ENCODE results near the gene FNDC1. TPM values are rescaled to one million over a fixed set of nuclear protein-coding genes. Genes with fewer than 3 reads are reported as not detected.

FNDC1 gene
- total RNA-seq, 1 experiment from 2014 or later: not detected

- no peaks in the 10 kb centered on the region for H4K20me1 ChIP-seq (ENCODE audit: low read length)
- CTCF ChIA-PET: no interaction called here
Measured at GRCh38 chr6:159257846-159258245, 88.6 kb downstream of the FNDC1 start.

DNA sequence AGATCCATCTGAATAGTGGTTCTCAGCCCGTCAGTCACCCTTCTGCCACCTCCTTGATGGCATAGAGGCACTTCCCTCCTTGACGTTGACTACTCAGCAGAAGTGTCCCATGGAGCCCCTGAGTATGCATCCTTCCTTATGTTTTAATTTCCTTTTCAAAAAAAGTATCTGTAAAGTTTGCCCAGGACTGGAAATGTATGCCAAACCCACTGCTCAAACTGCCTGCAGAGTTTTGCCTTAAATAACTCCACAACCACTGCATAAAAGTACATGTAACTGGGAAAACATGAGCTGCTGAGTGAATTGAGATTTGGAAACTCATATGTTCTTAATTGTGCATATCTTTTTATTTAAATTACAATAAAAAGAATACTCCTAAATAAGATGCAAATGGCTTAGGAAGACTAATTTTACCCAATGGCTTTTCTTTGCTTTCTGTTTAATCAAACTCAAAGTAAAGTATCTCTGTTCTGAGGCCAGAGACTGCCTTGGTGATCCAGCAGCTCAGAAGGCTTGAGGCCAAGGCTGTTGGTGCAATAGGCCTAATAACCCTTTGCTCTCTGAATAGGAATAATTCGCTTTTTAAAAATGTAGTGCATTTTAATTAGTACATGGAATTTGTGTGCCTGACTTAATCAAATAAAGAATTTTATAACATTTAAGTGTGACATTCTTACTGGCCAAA is 90.4 kb downstream of the FNDC1 start:
- TF ChIP-seq, protein P1, sequence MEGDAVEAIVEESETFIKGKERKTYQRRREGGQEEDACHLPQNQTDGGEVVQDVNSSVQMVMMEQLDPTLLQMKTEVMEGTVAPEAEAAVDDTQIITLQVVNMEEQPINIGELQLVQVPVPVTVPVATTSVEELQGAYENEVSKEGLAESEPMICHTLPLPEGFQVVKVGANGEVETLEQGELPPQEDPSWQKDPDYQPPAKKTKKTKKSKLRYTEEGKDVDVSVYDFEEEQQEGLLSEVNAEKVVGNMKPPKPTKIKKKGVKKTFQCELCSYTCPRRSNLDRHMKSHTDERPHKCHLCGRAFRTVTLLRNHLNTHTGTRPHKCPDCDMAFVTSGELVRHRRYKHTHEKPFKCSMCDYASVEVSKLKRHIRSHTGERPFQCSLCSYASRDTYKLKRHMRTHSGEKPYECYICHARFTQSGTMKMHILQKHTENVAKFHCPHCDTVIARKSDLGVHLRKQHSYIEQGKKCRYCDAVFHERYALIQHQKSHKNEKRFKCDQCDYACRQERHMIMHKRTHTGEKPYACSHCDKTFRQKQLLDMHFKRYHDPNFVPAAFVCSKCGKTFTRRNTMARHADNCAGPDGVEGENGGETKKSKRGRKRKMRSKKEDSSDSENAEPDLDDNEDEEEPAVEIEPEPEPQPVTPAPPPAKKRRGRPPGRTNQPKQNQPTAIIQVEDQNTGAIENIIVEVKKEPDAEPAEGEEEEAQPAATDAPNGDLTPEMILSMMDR (conservative IDR thresholded peaks at IDR 0.05; ENCODE audit: low read depth, low read length): no peak
- no peak for TF ChIP-seq EZH2 (IDR thresholded peaks at IDR 0.05; ENCODE audit: low read length, unreplicated experiment)
- no peak for TF ChIP-seq EZH2phosphoT487 (IDR thresholded peaks at IDR 0.05; ENCODE audit: borderline replicate concordance, low read length)
- no peak overlapping the region for H2AFZ ChIP-seq (ENCODE audit: low read length)
- no peaks in the 10 kb centered on the region for H3K27me3 ChIP-seq (ENCODE audit: low read length)
- intact Hi-C loops (cut with micrococcal nuclease): no loop called here
- ChIA-PET POLR2A (ENCODE audit: unreplicated experiment) (no interaction called here), CTCF (no interaction called here)
- no peak overlapping the region for H3K4me2 ChIP-seq (ENCODE audit: low read length)
- H4K20me1 ChIP-seq (ENCODE audit: low read length): no peaks in the 10 kb centered on the region
- H3K9me2 ChIP-seq (replicated peaks; ENCODE audit: low read length): no peaks in the 10 kb centered on the region
- no peaks in the 10 kb centered on the region for H3K36me3 ChIP-seq (ENCODE audit: low read depth, low read length)
- no peaks in the 10 kb centered on the region for H3K4me1 ChIP-seq (ENCODE audit: insufficient read depth, low read length)
- ATAC-seq: no peak
- no TSS peak for BruUV-seq (replicated peaks)
- no peaks in the 10 kb centered on the region for H3K9me3 ChIP-seq (ENCODE audit: low read length)
- no peak overlapping the region for H3K9ac ChIP-seq (ENCODE audit: low read length)
- H3K79me2 ChIP-seq (ENCODE audit: low read length): no peaks in the 10 kb centered on the region
- no peak for DNase-seq
- H3K4me3 ChIP-seq (ENCODE audit: low read length): no peak overlapping the region
- H3K27ac ChIP-seq (ENCODE audit: low read length): no peak overlapping the region
- H3F3A ChIP-seq (ENCODE audit: low read length, unreplicated experiment): no peaks in the 10 kb centered on the region

More at GRCh38 chr6:159257846-159258245, 88.6 kb downstream of the FNDC1 start:
- H3F3A ChIP-seq (ENCODE audit: low read length, unreplicated experiment): no peaks in the 10 kb centered on the region
- no peaks in the 10 kb centered on the region for H3K4me1 ChIP-seq (ENCODE audit: insufficient read depth, low read length)
- H3K27ac ChIP-seq (ENCODE audit: low read length): no peak overlapping the region
- TF ChIP-seq EZH2 (IDR thresholded peaks at IDR 0.05; ENCODE audit: low read length, unreplicated experiment) (no peak), EZH2phosphoT487 (IDR thresholded peaks at IDR 0.05; ENCODE audit: borderline replicate concordance, low read length) (no peak)
- TF ChIP-seq, protein P1 (conservative IDR thresholded peaks at IDR 0.05; ENCODE audit: low read depth, low read length): no peak
- no peaks in the 10 kb centered on the region for H3K9me2 ChIP-seq (replicated peaks; ENCODE audit: low read length)
- no peaks in the 10 kb centered on the region for H3K36me3 ChIP-seq (ENCODE audit: low read depth, low read length)
- H2AFZ ChIP-seq (ENCODE audit: low read length): no peak overlapping the region
- H3K9ac ChIP-seq (ENCODE audit: low read length): no peak overlapping the region
- no peak overlapping the region for H3K4me3 ChIP-seq (ENCODE audit: low read length)
- no peaks in the 10 kb centered on the region for H3K9me3 ChIP-seq (ENCODE audit: low read length)
- intact Hi-C loops (cut with micrococcal nuclease): no loop called here
- DNase-seq: no peak
- H3K4me2 ChIP-seq (ENCODE audit: low read length): no peak overlapping the region
- POLR2A ChIA-PET (ENCODE audit: unreplicated experiment): no interaction called here
- no peaks in the 10 kb centered on the region for H3K27me3 ChIP-seq (ENCODE audit: low read length)
- no peak for ATAC-seq
- H3K79me2 ChIP-seq (ENCODE audit: low read length): no peaks in the 10 kb centered on the region
- BruUV-seq (replicated peaks): no TSS peak

- Histone ChIP-seq H3K79me2 (ENCODE audit: low read length) (no peaks in the 10 kb centered on the region), H3K4me1 (ENCODE audit: insufficient read depth, low read length) (no peaks in the 10 kb centered on the region), H3K4me3 (ENCODE audit: low read length) (no peak overlapping the region), H3K36me3 (ENCODE audit: low read depth, low read length) (no peaks in the 10 kb centered on the region), H3K9me2 (replicated peaks; ENCODE audit: low read length) (no peaks in the 10 kb centered on the region), H3K9me3 (ENCODE audit: low read length) (no peaks in the 10 kb centered on the region), H3K9ac (ENCODE audit: low read length) (no peak overlapping the region), H3K4me2 (ENCODE audit: low read length) (no peak overlapping the region), H2AFZ (ENCODE audit: low read length) (no peak overlapping the region), H3F3A (ENCODE audit: low read length, unreplicated experiment) (no peaks in the 10 kb centered on the region), H3K27me3 (ENCODE audit: low read length) (no peaks in the 10 kb centered on the region), H3K27ac (ENCODE audit: low read length) (no peak overlapping the region), H4K20me1 (ENCODE audit: low read length) (no peaks in the 10 kb centered on the region)
- ATAC-seq (no peak), DNase-seq (no peak)
- BruUV-seq (replicated peaks): no TSS peak
- ChIA-PET CTCF (no interaction called here), POLR2A (ENCODE audit: unreplicated experiment) (no interaction called here)
- no peak for TF ChIP-seq EZH2phosphoT487 (IDR thresholded peaks at IDR 0.05; ENCODE audit: borderline replicate concordance, low read length)
- intact Hi-C loops (cut with micrococcal nuclease): no loop called here
Measured at GRCh38 chr6:159260208-159260607, 91.0 kb downstream of the FNDC1 start.
